GM12891 (cell line): Measurements from ENCODE around the gene PPP1CB.

Source experiments
- POLR2A ChIP-seq: IDR thresholded peaks from 2 replicates; pipeline ENCODE4 v1.6.1; 2011; ENCODE audit warnings: low read depth, low read length, control low read depth
- POLR2AphosphoS5 ChIP-seq: IDR thresholded peaks from 2 replicates; pipeline ENCODE4 v1.6.1; 2011; ENCODE audit warnings: low read depth, low read length, control low read depth
- POU2F2 ChIP-seq: IDR thresholded peaks from 2 replicates; pipeline ENCODE4 v1.6.1; 2011; ENCODE audit warnings: low read depth, mild to moderate bottlenecking, control low read depth, low read length, moderate library complexity
- SPI1 ChIP-seq: IDR thresholded peaks from 2 replicates; pipeline ENCODE4 v1.6.1; 2011; ENCODE audit warnings: low read depth, low read length, control low read depth
- TAF1 ChIP-seq: IDR thresholded peaks from 2 replicates; pipeline ENCODE4 v1.6.1; 2011; ENCODE audit warnings: low read depth, low read length, control low read depth

- TF ChIP-seq POLR2AphosphoS5 (no peak), POLR2A (no peak), POU2F2 (no peak), TAF1 (no peak), SPI1 (no peak)
These were observed 27.4 kb downstream of the PPP1CB start for GRCh38 chr2:28779001-28779400.
